ENCODE measurements around the gene P2RX2. TPM values are rescaled to one million over a fixed set of nuclear protein-coding genes. Genes with fewer than 3 reads are reported as not detected.

The P2RX2 gene
- total RNA-seq, 1 experiment from 2014 or later = not detected

DNA sequence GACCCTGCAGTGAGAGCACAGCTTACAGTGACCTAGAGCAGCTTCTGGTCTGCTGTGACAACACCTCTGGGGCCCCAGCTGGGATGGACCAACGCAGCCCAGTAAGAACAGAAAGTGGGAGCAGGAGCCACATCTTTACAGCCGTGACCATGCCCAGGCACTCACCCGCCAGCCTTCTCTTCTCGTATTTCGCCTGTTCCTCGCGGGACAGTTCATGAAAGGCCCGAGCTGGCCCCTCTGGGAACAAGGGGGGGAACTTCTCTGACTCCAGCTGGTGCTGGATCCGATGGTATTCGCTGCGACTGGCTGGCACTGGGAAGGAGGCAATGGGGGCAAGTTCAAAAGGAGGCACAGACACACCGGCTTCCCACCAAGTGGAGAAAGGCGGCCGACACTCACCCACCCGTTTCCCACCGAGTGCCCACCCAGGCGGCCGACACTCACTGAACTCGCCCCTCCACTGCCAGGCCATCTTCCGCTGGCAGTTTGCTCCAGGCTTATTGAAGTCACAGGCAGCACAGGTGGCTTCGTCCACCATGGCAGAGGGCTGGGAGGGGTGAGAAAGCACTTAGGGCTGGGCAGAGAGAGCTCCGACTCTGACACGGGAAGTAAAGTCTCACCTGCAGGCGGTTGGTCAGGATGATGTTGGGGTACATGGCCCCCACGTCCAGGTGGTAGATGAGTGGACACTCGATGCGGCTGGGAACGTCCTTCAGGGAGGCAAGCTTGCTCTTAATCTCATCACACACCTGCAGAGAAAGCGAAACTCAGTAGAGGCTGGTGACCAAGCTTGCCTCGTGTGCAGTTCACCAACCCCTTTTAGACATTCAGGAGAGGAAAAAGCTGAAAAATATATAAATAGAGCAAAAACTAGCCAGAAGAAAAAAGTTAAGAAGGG lies 49.9 kb downstream of the P2RX2 start:
- Histone ChIP-seq H3K4me1 (replicated peaks) (no peaks in the 10 kb centered on the region), H3K27me3 (replicated peaks) (no peaks in the 10 kb centered on the region), H3K9me3 (replicated peaks) (no peaks in the 10 kb centered on the region), H3K27ac (no peak overlapping the region), H3K36me3 (peaks cover 95% of the 10 kb centered on the region), H3K4me3 (no peak overlapping the region)
- DNase-seq (ENCODE audit: low read depth in 1 of 2, low spot score in 2 of 2) = no peak

DNA sequence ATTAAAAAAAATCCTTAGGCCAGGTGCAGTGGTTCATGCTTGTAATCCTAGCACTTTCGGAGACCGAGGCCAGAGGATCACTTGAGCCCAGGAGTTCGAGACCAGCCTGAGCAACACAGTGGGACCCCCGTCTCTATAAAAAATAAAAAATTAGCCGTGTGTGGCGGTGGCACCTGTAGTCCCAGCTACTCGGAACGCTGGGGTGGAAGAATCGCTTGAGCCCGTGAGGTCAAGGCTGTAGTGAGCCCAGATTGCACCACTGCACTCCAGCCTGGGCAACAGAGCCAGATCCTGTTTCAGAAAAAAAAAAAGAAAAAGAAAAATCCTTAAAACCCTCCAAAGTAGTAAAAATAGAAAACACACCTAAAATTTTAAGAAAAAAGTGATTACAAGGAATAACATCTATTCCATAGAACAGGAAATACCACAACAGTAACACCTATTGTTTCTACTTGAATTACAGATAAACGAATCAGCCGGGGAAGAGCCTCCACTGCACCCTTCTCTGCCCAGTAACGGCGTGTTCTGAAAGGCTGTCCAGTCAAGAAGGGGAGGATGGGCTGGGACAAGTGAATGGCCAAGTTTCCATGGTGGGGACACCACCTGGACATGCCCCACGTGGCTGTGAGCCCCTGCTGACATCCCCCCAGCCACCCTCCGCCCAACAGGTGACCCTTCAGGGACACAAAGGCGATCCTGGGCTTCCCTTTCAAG lies 50.7 kb downstream of the P2RX2 start:
- Histone ChIP-seq H3K27ac (no peak overlapping the region), H3K4me1 (replicated peaks) (no peaks in the 10 kb centered on the region), H3K27me3 (replicated peaks) (no peaks in the 10 kb centered on the region), H3K9me3 (replicated peaks) (no peaks in the 10 kb centered on the region), H3K36me3 (peaks cover 93% of the 10 kb centered on the region), H3K4me3 (no peak overlapping the region)
- no peak for DNase-seq (ENCODE audit: low read depth in 1 of 2, low spot score in 2 of 2)

Other genes with a start within 250 kb of the P2RX2 start
- gene FBRSL1, start 128.6 kb upstream of the P2RX2 start, total RNA-seq (2014; rRNA removed; shearing (Covaris generic)) = 0.66 and 2.8 TPM in 2 replicates
- not detected in 2 replicates for gene LRCOL1, start 8.2 kb upstream of the P2RX2 start, total RNA-seq (2014; rRNA removed; shearing (Covaris generic))
- gene POLE, start 68.6 kb downstream of the P2RX2 start, total RNA-seq (2014; rRNA removed; shearing (Covaris generic)) = 17.4 and 32.8 TPM in 2 replicates
- gene PXMP2, start 68.8 kb downstream of the P2RX2 start, total RNA-seq (2014; rRNA removed; shearing (Covaris generic)) = 105 and 109 TPM in 2 replicates
- gene PGAM5, start 92.1 kb downstream of the P2RX2 start, total RNA-seq (2014; rRNA removed; shearing (Covaris generic)) = 30.8 and 36.5 TPM in 2 replicates
- gene ANKLE2, start 143.1 kb downstream of the P2RX2 start, total RNA-seq (2014; rRNA removed; shearing (Covaris generic)) = 64.0 and 72.6 TPM in 2 replicates
- gene GOLGA3, start 210.1 kb downstream of the P2RX2 start, total RNA-seq (2014; rRNA removed; shearing (Covaris generic)) = 52.8 and 71.1 TPM in 2 replicates

Data from SJSA1 (cell line).